Prostate gland (tissue), 2 donors: ENCODE measurements around the gene PDE8A. TPM values are rescaled to one million over a fixed set of nuclear protein-coding genes. Genes with fewer than 3 reads are reported as not detected.

Experiments used
- DNase-seq: peaks from one replicate; pipeline ENCODE4 v3.0.0-alpha.2; 2019; ENCODE audit warnings: low spot score
- H3K27ac ChIP-seq, 2 donors: fragments of 200-600 bp; sonication (generic); 2 replicates each; pipeline ENCODE4 v1.5.1; 2017 to 2019
- H3K27me3 ChIP-seq: fragments of 200-600 bp; sonication (generic); replicated peaks from 2 replicates; pipeline ENCODE4 v1.5.1; 2019; ENCODE audit not compliant: insufficient read depth
- H3K36me3 ChIP-seq, 2 donors: fragments of 200-600 bp; sonication (generic); 1 replicate in 1 of 2; 2 replicates in 1 of 2; pipeline versions ENCODE4 v1.5.1 to v1.8.1; 2017 to 2019
- H3K4me1 ChIP-seq: fragments of 200-600 bp; sonication (generic); replicated peaks from 2 replicates; pipeline ENCODE4 v1.5.1; 2019
- H3K4me3 ChIP-seq, 2 donors: fragments of 200-600 bp; sonication (generic); 2 replicates each; pipeline ENCODE4 v1.5.1; 2017 to 2019
- H3K9me3 ChIP-seq: fragments of 200-600 bp; sonication (generic); 2 replicates; pipeline ENCODE4 v1.5.1; 2017
- CTCF ChIP-seq, 4 experiments: fragments of 200-600 bp in 2 of 4; fragments of 450-650 bp in 2 of 4; sonication (generic) in 2 of 4; IDR thresholded peaks; 1 replicate in 3 of 4; 2 replicates in 1 of 4; pipeline ENCODE4 v1.5.1; 2016 to 2019; ENCODE audit warnings: antibody characterized with exemption in 4 of 4, mild to moderate bottlenecking in 2 of 4, moderate library complexity in 2 of 4
- POLR2A ChIP-seq: fragments of 450-650 bp; IDR thresholded peaks from one replicate; pipeline ENCODE4 v1.6.1; 2016; ENCODE audit warnings: antibody characterized with exemption, mild to moderate bottlenecking
- POLR2AphosphoS5 ChIP-seq: sonication (generic); formaldehyde crosslinking; IDR thresholded peaks from one replicate; pipeline ENCODE4 v1.6.1; 2017; ENCODE audit warnings: antibody characterized with exemption
- WGBS: methylation state at CpG from one replicate; pipeline ENCODE4 v1.1.5; 2018; 5-methylcytosine and 5-hydroxymethylcytosine counted together
- intact Hi-C: fragments of 100-400 bp; cut with DNase I; formaldehyde crosslinking; loops from one replicate; pipeline ENCODE4 v1.14.2; 2022
- total RNA-seq, 2 donors: library from RNA; depleted of rRNA; stranded (reverse); fragments of >200 nt; gene quantifications; one replicate each; pipeline ENCODE4 v1.1.0, GENCODE V29; 2016

The PDE8A gene
- total RNA-seq, 2 donors from 2014 or later: 28.3 to 52.7 TPM

DNA sequence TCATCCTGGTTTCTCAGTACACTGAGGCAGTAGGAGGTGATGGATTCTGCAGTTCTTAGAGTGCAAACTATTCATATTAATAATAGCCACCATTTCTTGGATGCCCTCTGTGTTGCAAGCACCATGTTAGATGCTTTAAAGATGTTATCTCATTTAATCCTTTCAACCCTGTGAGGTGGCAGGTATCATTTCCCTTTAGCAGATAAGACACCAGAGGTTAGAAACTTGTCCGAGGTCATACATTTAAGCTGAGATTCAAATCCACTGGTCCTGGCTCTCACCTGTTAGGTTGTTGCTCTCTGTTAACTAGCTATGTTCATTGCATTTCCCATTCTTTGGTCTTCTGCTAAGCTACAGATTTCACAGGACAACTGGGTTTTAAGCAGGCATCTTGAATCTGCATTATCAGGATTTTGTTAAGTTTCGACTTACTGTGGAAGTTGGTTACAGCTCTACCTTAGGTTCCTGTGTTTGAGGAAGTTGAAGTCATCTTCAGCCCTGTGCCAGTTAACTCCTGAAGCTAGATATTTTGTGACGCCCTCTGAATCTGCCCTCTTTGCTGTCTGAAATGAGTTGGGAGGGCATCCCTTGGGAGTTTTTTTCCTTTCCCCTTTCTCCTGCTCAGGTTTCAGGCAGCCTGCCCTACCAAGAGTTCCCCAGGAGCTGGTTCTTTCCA is 6.4 kb downstream of the PDE8A start:
- no peaks in the 10 kb centered on the region for H3K27me3 ChIP-seq
- H3K9me3 ChIP-seq: no peaks in the 10 kb centered on the region
- no peaks in the 10 kb centered on the region for H3K36me3 ChIP-seq
- 88% methylated on average over 3 of the region's 3 CpGs for WGBS
- H3K4me1 ChIP-seq: no peaks in the 10 kb centered on the region
- DNase-seq: no peak
- H3K27ac ChIP-seq: no peak overlapping the region
- H3K4me3 ChIP-seq: no peak overlapping the region
- no peak for TF ChIP-seq POLR2AphosphoS5
- TF ChIP-seq POLR2A: no peak
- TF ChIP-seq CTCF (IDR thresholded peaks at IDR 0.05): no peak
- intact Hi-C loops: no loop called here

DNA sequence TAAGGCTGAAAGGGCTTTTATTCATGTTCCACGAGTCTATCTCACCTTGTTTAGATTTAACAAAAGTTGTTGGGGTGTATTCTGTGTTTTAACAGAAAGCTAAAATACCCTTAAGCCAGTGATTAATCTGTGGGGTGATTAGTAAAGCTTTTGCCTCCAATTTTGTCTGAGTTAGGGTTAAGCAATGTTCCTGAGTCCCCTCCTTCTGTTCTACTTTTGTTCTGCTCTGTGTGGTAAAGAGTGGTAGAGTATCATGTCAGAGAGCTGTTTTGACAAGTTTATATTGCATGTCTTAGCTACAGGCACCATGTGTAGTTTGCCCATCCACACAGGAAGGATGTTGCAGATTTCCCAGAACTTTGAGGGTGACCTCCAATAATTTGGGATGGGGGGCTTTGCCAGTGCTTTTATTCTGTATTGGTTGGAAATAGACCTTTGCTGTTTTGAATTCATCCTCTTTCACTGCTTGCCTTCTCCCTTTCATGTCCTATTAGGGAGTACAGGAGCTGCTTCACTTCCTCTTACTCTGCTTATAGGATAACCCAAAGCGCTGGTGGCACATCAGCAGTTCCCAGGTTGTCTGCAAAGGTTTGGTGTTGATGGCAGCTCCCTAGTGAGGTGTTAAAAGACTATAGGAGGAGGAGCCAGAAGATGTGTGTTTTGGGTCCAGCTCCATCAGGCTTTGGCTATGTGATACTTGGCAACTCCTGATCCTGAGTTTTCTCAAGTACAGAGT is 7.4 kb downstream of the PDE8A start:
- Histone ChIP-seq H3K27ac (no peak overlapping the region), H3K4me3 (no peak overlapping the region), H3K27me3 (no peaks in the 10 kb centered on the region), H3K9me3 (no peaks in the 10 kb centered on the region), H3K36me3 (no peaks in the 10 kb centered on the region), H3K4me1 (no peaks in the 10 kb centered on the region)
- TF ChIP-seq CTCF (IDR thresholded peaks at IDR 0.05) (no peak), POLR2AphosphoS5 (no peak), POLR2A (no peak)
- 61% methylated on average over 2 of the region's 2 CpGs for WGBS
- DNase-seq: no peak
- intact Hi-C loops: no loop called here

DNA sequence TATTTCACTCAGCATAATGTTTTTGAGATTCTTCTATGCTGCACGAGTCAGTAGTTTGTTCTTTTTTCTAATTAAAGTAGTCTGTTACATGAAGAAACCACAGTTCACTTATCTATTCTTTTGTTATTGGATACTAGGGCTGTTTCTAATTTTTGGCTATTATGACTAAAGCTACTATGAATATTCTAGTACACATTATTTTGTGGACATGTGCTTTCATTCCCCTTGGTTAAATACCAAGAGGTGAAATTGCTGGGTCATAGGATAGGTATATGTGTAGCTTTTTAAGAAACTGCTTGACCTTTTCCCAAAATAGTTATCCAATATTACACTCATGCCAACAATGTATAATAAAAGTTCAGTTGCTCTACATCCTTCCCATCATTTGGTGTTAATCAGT is 8.9 kb downstream of the PDE8A start:
- H3K27me3 ChIP-seq: no peaks in the 10 kb centered on the region
- TF ChIP-seq POLR2A: no peak
- TF ChIP-seq CTCF (IDR thresholded peaks at IDR 0.05): no peak
- TF ChIP-seq POLR2AphosphoS5: no peak
- H3K4me1 ChIP-seq: no peaks in the 10 kb centered on the region
- no peak overlapping the region for H3K4me3 ChIP-seq
- no peak overlapping the region for H3K27ac ChIP-seq
- H3K9me3 ChIP-seq: no peaks in the 10 kb centered on the region
- DNase-seq: no peak
- no peaks in the 10 kb centered on the region for H3K36me3 ChIP-seq
- intact Hi-C loops: no loop called here
- WGBS: 54% methylated on average over 1 of the region's 1 CpG

GRCh38 chr15:84991014-84991712 is 9.5 kb downstream of the PDE8A start:
- no peaks in the 10 kb centered on the region for H3K4me1 ChIP-seq
- no peaks in the 10 kb centered on the region for H3K27me3 ChIP-seq
- no peak overlapping the region for H3K27ac ChIP-seq
- no peak overlapping the region for H3K4me3 ChIP-seq
- no peak for DNase-seq
- no peak for TF ChIP-seq POLR2A
- intact Hi-C loops: no loop called here
- H3K36me3 ChIP-seq: no peaks in the 10 kb centered on the region
- 87% methylated on average over 4 of the region's 4 CpGs for WGBS
- no peaks in the 10 kb centered on the region for H3K9me3 ChIP-seq

DNA sequence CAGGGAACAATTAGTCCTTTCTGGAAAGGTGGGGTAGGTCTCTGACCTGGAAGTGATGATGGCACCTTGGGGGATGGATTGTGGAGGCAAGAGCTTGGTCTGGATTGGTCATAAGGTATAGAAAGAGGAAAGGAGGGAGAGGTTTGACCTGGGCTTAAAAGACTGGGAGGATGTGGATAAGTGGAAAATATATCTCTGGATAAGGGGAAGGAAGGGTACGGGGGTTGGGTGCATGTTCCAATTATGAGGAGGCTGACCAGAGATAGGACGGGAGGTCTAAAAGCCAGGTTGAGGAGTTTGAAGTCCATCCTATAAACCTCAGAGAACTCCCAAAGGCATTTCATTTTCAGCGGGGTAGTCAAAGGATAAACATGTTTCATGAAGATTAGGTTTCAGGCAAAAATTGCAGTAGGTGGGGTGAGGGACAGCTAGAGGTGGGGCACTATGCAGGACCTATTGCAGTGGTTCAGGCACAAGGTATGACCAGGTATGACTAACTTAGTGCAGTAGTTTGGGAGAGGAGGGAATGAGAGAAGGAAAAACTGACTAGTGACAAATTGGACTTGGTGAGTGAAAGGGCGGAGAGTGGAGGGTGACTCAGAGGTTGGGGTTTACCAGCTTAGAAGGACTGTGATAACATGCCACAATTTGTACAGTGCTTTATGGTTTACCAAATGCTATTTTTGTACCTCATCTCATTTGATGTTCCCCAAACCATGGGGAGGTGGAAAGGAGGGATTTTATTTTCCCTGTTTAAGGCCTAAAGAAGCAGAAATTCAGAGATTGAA is 10.7 kb downstream of the PDE8A start:
- intact Hi-C loops: no loop called here
- Histone ChIP-seq H3K4me1 (no peaks in the 10 kb centered on the region), H3K36me3 (no peaks in the 10 kb centered on the region), H3K27me3 (no peaks in the 10 kb centered on the region), H3K9me3 (no peaks in the 10 kb centered on the region), H3K27ac (no peak overlapping the region), H3K4me3 (no peak overlapping the region)
- DNase-seq: no peak
- TF ChIP-seq POLR2AphosphoS5 (no peak), CTCF (IDR thresholded peaks at IDR 0.05) (no peak), POLR2A (no peak)
- WGBS: 77% methylated on average over 4 of the region's 4 CpGs
